T-helper 9 cell (primary cell): ENCODE measurements around the gene CEACAM18.

Experiments used
- DNase-seq: peaks from one replicate; pipeline ENCODE4 v3.0.0-alpha.2; 2020

CEACAM18 gene

DNA sequence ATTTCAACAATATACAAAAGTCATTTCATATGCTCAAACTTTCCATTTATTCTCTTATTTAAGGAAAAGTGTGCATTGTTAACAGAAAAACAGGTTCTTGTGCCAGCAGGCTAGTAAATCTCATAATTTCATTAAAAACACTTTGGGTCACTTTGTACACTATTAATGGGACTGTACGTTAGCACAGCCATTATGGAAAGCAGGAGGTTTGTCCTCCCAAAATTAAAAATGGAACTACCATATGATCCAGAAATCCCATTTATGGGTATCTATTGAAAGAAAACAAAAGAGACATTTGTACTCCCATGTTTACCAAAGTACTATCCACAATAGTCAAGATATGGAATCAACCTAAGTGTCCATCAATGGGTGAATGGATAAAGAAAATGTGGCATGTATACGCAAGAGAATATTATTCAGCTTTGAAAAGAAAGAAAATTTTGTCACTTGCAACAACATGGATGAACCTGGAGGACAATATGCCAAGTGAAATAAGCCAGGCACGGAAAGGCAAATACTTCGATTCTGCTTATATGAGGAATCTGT lies 61.6 kb downstream of the CEACAM18 start:
- no peak for DNase-seq
